ENCODE data around the gene INPP1.

Gene INPP1

GRCh38 chr2:190405070-190405469 is 61.7 kb downstream of the INPP1 start:
- no peak for TF ChIP-seq Cebpa-rat (IDR thresholded peaks at IDR 0.05)
- no peak overlapping the region for H3K4me3 ChIP-seq
- H3K27ac ChIP-seq = no peak overlapping the region
- H3K9me3 ChIP-seq = no peaks in the 10 kb centered on the region
- H3K27me3 ChIP-seq = peaks cover 30% of the 10 kb centered on the region; the same call in 1 of the 2 replicates
- H3K4me2 ChIP-seq = no peak overlapping the region
- H4K20me1 ChIP-seq = no peaks in the 10 kb centered on the region
- H3K36me3 ChIP-seq = no peaks in the 10 kb centered on the region
- no peak overlapping the region for H3K9ac ChIP-seq
- H3K4me1 ChIP-seq = peaks cover 14% of the 10 kb centered on the region

DNA sequence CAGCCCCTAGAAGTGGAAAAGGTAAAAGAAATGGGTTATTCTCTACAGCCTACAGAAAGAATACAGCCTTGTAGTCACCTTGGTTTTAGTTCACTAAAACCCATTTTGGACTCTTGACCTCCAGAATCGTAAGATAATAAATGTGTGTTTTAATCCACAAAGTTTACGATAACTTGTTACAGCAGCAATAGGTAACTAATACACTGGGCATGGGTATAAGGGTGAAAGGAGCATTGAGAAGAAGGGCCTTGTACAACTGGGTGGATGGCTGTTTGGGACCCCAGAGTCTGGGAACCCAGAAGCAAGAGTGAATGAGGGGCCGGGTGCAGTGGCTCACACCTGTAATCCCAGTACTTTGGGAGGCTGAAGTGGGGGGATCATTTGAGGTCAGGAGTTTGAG is 62.6 kb downstream of the INPP1 start:
- Histone ChIP-seq H3K9ac (no peak overlapping the region), H3K36me3 (no peaks in the 10 kb centered on the region), H3K9me3 (no peaks in the 10 kb centered on the region), H3K4me2 (no peak overlapping the region), H3K4me3 (no peak overlapping the region), H3K27me3 (peaks cover 30% of the 10 kb centered on the region; the same call in 1 of the 2 replicates), H3K4me1 (peaks cover 14% of the 10 kb centered on the region), H3K27ac (no peak overlapping the region), H4K20me1 (no peaks in the 10 kb centered on the region)
- no peak for TF ChIP-seq Cebpa-rat (IDR thresholded peaks at IDR 0.05)

- Histone ChIP-seq H3K4me3 (no peak overlapping the region), H3K4me2 (no peak overlapping the region), H3K4me1 (peaks cover 14% of the 10 kb centered on the region), H3K9me3 (no peaks in the 10 kb centered on the region), H3K27ac (no peak overlapping the region), H3K9ac (no peak overlapping the region), H3K36me3 (no peaks in the 10 kb centered on the region), H4K20me1 (no peaks in the 10 kb centered on the region), H3K27me3 (peaks cover 30% of the 10 kb centered on the region; the same call in 1 of the 2 replicates)
- TF ChIP-seq Cebpa-rat (IDR thresholded peaks at IDR 0.05) = no peak
These were observed 63.4 kb downstream of the INPP1 start for GRCh38 chr2:190406805-190407204.

- Histone ChIP-seq H3K9me3 (no peaks in the 10 kb centered on the region), H3K9ac (no peak overlapping the region; the same call in 1 of the 2 replicates), H3K36me3 (no peaks in the 10 kb centered on the region), H3K27ac (no peak overlapping the region), H3K4me1 (peaks cover 14% of the 10 kb centered on the region), H3K27me3 (peaks cover 30% of the 10 kb centered on the region; the same call in 1 of the 2 replicates), H3K4me3 (peak overlapping the region; percentile 86), H3K4me2 (peak overlapping the region; percentile 91), H4K20me1 (no peaks in the 10 kb centered on the region)
- TF ChIP-seq Cebpa-rat (IDR thresholded peaks at IDR 0.05) = no peak
These were observed 63.9 kb downstream of the INPP1 start for GRCh38 chr2:190407246-190407661.

GRCh38 chr2:190407662-190408537 is 64.5 kb downstream of the INPP1 start, which contains the start of gene MFSD6:
TSS of gene MFSD6 (plus strand) at chr2:190408355. CDS start at chr2:190436030, 27,675 bp downstream.
- Histone ChIP-seq H3K9me3 (no peaks in the 10 kb centered on the region), H3K9ac (peak within 1 kb of the TSS; percentile 80), H3K36me3 (no peaks in the 10 kb centered on the region), H4K20me1 (no peaks in the 10 kb centered on the region), H3K4me2 (peak within 1 kb of the TSS; percentile 91), H3K4me1 (peaks cover 14% of the 10 kb centered on the region), H3K27me3 (peaks cover 30% of the 10 kb centered on the region; the same call in 1 of the 2 replicates), H3K27ac (peak within 1 kb of the TSS; percentile 73), H3K4me3 (peak within 1 kb of the TSS; percentile 86)
- no peak for TF ChIP-seq Cebpa-rat (IDR thresholded peaks at IDR 0.05)

GRCh38 chr2:190408538-190409271 is 65.3 kb downstream of the INPP1 start:
- Histone ChIP-seq H3K9me3 (no peaks in the 10 kb centered on the region), H3K27ac (peak overlapping the region; percentile 73), H3K4me2 (peak overlapping the region; percentile 91), H3K4me1 (peaks cover 14% of the 10 kb centered on the region), H4K20me1 (no peaks in the 10 kb centered on the region), H3K4me3 (peak overlapping the region; percentile 86), H3K9ac (peak overlapping the region; percentile 80), H3K36me3 (no peaks in the 10 kb centered on the region), H3K27me3 (peaks cover 30% of the 10 kb centered on the region; the same call in 1 of the 2 replicates)
- no peak for TF ChIP-seq Cebpa-rat (IDR thresholded peaks at IDR 0.05)

DNA sequence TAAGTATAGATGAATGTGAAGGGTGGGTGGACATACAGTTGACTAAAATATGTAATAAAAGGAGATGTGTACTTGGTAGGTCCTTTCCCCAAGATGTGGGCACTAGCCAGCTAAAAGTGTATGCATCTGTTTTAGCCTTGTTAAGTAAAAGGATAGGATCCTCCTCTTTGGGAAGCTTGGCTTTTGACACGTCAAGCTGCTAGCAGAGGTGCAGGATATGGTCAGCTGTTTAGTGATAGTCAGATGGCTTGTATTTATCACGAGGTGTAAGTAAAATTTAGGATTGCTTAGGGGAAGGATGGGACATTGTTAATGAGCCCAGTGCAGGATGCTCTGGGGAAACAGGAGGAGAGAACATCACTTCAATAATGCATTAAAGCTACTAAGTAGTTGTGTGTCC is 66.2 kb downstream of the INPP1 start:
- Histone ChIP-seq H3K4me1 (peaks cover 14% of the 10 kb centered on the region), H4K20me1 (no peaks in the 10 kb centered on the region), H3K27me3 (peaks cover 30% of the 10 kb centered on the region; the same call in 1 of the 2 replicates), H3K27ac (no peak overlapping the region), H3K36me3 (no peaks in the 10 kb centered on the region), H3K4me3 (peak overlapping the region; percentile 86), H3K4me2 (peak overlapping the region; percentile 91), H3K9ac (no peak overlapping the region), H3K9me3 (no peaks in the 10 kb centered on the region)
- no peak for TF ChIP-seq Cebpa-rat (IDR thresholded peaks at IDR 0.05)

- Histone ChIP-seq H3K9ac (no peak overlapping the region), H3K4me2 (no peak overlapping the region), H3K4me3 (no peak overlapping the region), H3K9me3 (no peaks in the 10 kb centered on the region), H3K36me3 (no peaks in the 10 kb centered on the region), H4K20me1 (no peaks in the 10 kb centered on the region), H3K4me1 (peaks cover 15% of the 10 kb centered on the region), H3K27me3 (peaks cover 30% of the 10 kb centered on the region; the same call in 1 of the 2 replicates), H3K27ac (no peak overlapping the region)
- no peak for TF ChIP-seq Cebpa-rat (IDR thresholded peaks at IDR 0.05)
These were observed 66.8 kb downstream of the INPP1 start for GRCh38 chr2:190410166-190410565.

- H3K27ac ChIP-seq = no peak overlapping the region
- H4K20me1 ChIP-seq = no peaks in the 10 kb centered on the region
- H3K36me3 ChIP-seq = no peaks in the 10 kb centered on the region
- peaks cover 15% of the 10 kb centered on the region; the same call in 1 of the 2 replicates for H3K27me3 ChIP-seq
- no peak overlapping the region for H3K9ac ChIP-seq
- peaks cover 19% of the 10 kb centered on the region for H3K4me1 ChIP-seq
- TF ChIP-seq Cebpa-rat (IDR thresholded peaks at IDR 0.05) = no peak
- H3K4me2 ChIP-seq = no peak overlapping the region
- H3K9me3 ChIP-seq = no peaks in the 10 kb centered on the region
- no peak overlapping the region for H3K4me3 ChIP-seq
These were observed 69.6 kb downstream of the INPP1 start for GRCh38 chr2:190412966-190413365.

Data from BLaER1 (cell line).